ENCODE measurements around the gene FIS1. TPM values are rescaled to one million over a fixed set of nuclear protein-coding genes. Genes with fewer than 3 reads are reported as not detected.
"Not testable (repeated sequence)": the region's sequence is repeated elsewhere in the genome, so short reads cannot be mapped to it uniquely, and the experiment has no call there.

FIS1 gene
- polyA plus RNA-seq, 1 of the 3 experiments (the other 2 are of a cell fraction): 1,313 TPM

- CTCF ChIA-PET: interaction anchor here (1.5 to 4.3 kb wide), 5 partner anchors 11 to 149 kb away, joined by 5 to 55 read pairs (median 9); partner anchors contain the start of gene COL26A1
- H3K9me2 ChIP-seq; H2AFZ ChIP-seq (ENCODE audit: low read depth); H3K9me3 ChIP-seq; POLR2A ChIA-PET; H4K20me1 ChIP-seq (ENCODE audit: insufficient read depth); DNase-seq; H3K4me2 ChIP-seq; H3F3A ChIP-seq (replicated peaks; ENCODE audit: insufficient read depth); H3K79me2 ChIP-seq (ENCODE audit: insufficient read depth); H3K36me3 ChIP-seq (replicated peaks in 1 of 2; ENCODE audit: control insufficient read depth in 1 of 2, insufficient read depth in 2 of 2, low read length in 1 of 2); H3K4me3 ChIP-seq (ENCODE audit: low read depth in 2 of 2, low read length in 1 of 2); H3K27ac ChIP-seq (ENCODE audit: low read depth in 2 of 2, low read length in 1 of 2); H3K4me1 ChIP-seq (ENCODE audit: control insufficient read depth in 1 of 2, insufficient read depth in 2 of 2, low read depth in 1 of 2, low read length in 1 of 2); H3K9ac ChIP-seq: not testable (repeated sequence)
- peaks cover 29% of the 10 kb centered on the region for H3K27me3 ChIP-seq (ENCODE audit: insufficient read depth)
- 53% methylated on average over 5 of the region's 5 CpGs for WGBS (ENCODE audit: low lambda C conversion rate)
Observed at GRCh38 chr7:101292566-101292965, 47.7 kb upstream of the FIS1 start.

GRCh38 chr7:101290186-101291037 is 45.5 kb upstream of the FIS1 start:
- H3K36me3 ChIP-seq (replicated peaks in 1 of 2; ENCODE audit: control insufficient read depth in 1 of 2, insufficient read depth in 2 of 2, low read length in 1 of 2); H3K4me1 ChIP-seq (ENCODE audit: control insufficient read depth in 1 of 2, insufficient read depth in 2 of 2, low read depth in 1 of 2, low read length in 1 of 2); H3K79me2 ChIP-seq (ENCODE audit: insufficient read depth); H3K27ac ChIP-seq (ENCODE audit: low read depth in 2 of 2, low read length in 1 of 2); H3F3A ChIP-seq (replicated peaks; ENCODE audit: insufficient read depth); POLR2A ChIA-PET; H3K9me2 ChIP-seq; H4K20me1 ChIP-seq (ENCODE audit: insufficient read depth); H3K9ac ChIP-seq; H3K9me3 ChIP-seq: not testable (repeated sequence)
- CTCF ChIA-PET: interaction anchor here (0.6 to 4.3 kb wide), 48 partner anchors 9 to 305 kb away, joined by 3 to 55 read pairs (median 4); partner anchors contain the start of genes CLDN15, FIS1, IFT22 and ZNHIT1
- H3K4me3 ChIP-seq (ENCODE audit: low read depth in 2 of 2, low read length in 1 of 2): peak overlapping the region in 1 of 2 experiments; percentile 10; a peak in 1 of 4 replicates
- peak; percentile 55 for DNase-seq
- peaks cover 29% of the 10 kb centered on the region for H3K27me3 ChIP-seq (ENCODE audit: insufficient read depth)
- H3K4me2 ChIP-seq: peak overlapping the region; percentile 49
- H2AFZ ChIP-seq (ENCODE audit: low read depth): peak overlapping the region; percentile 31; the same call in 1 of the 2 replicates
- TF ChIP-seq RAD21 (IDR thresholded peaks at IDR 0.05; ENCODE audit: low read length) (peak; percentile 51), SMC3 (IDR thresholded peaks at IDR 0.05; ENCODE audit: low read depth, low read length) (peak; percentile 11; the same call in 1 of the 2 replicates), CTCF (IDR thresholded peaks at IDR 0.05) (peak; percentile 94)
- WGBS (ENCODE audit: low lambda C conversion rate): 13% methylated on average over 15 of the region's 18 CpGs

GRCh38 chr7:101289687-101290086 is 44.8 kb upstream of the FIS1 start:
- H2AFZ ChIP-seq (ENCODE audit: low read depth); DNase-seq; H3K4me3 ChIP-seq (ENCODE audit: low read depth in 2 of 2, low read length in 1 of 2); H3K79me2 ChIP-seq (ENCODE audit: insufficient read depth); H4K20me1 ChIP-seq (ENCODE audit: insufficient read depth); H3K36me3 ChIP-seq (replicated peaks in 1 of 2; ENCODE audit: control insufficient read depth in 1 of 2, insufficient read depth in 2 of 2, low read length in 1 of 2); H3K4me2 ChIP-seq; POLR2A ChIA-PET; H3F3A ChIP-seq (replicated peaks; ENCODE audit: insufficient read depth); H3K9me3 ChIP-seq; H3K9ac ChIP-seq; H3K9me2 ChIP-seq; H3K4me1 ChIP-seq (ENCODE audit: control insufficient read depth in 1 of 2, insufficient read depth in 2 of 2, low read depth in 1 of 2, low read length in 1 of 2); H3K27ac ChIP-seq (ENCODE audit: low read depth in 2 of 2, low read length in 1 of 2): not testable (repeated sequence)
- CTCF ChIA-PET: interaction anchor here (0.8 to 4.3 kb wide), 28 partner anchors 8 to 219 kb away, joined by 3 to 55 read pairs (median 5); partner anchors contain the start of genes FIS1, IFT22 and ZNHIT1
- WGBS (ENCODE audit: low lambda C conversion rate): 63% methylated on average over 4 of the region's 4 CpGs
- peaks cover 29% of the 10 kb centered on the region for H3K27me3 ChIP-seq (ENCODE audit: insufficient read depth)

Data from SK-N-SH (cell line).